Fibroblast of skin of scalp (primary cell): ENCODE data around the gene NECTIN4.

ENCODE experiments used
- DNase-seq: peaks from one replicate; pipeline ENCODE4 v3.0.0-alpha.2; 2013

The NECTIN4 gene

GRCh38 chr1:161111527-161111926 lies 22.2 kb upstream of the NECTIN4 start:
- DNase-seq, result no peak

GRCh38 chr1:161111117-161111516 lies 21.8 kb upstream of the NECTIN4 start:
- DNase-seq, result no peak

- DNase-seq, result no peak
Observed at GRCh38 chr1:161106431-161106830, 17.1 kb upstream of the NECTIN4 start.

GRCh38 chr1:161100556-161100955 lies 11.2 kb upstream of the NECTIN4 start:
- no peak for DNase-seq

GRCh38 chr1:161099090-161099802 lies 9.9 kb upstream of the NECTIN4 start:
- no peak for DNase-seq

- peak; percentile 46 for DNase-seq
Observed at GRCh38 chr1:161098210-161099068, 9.1 kb upstream of the NECTIN4 start, which contains the start of gene KLHDC9. TSS of gene KLHDC9 (plus strand) at chr1:161098361. CDS start at chr1:161098536, 175 bp downstream.

- no peak for DNase-seq
Observed at GRCh38 chr1:161096530-161096929, 7.2 kb upstream of the NECTIN4 start.

- DNase-seq, result no peak
Observed at GRCh38 chr1:161096015-161096414, 6.7 kb upstream of the NECTIN4 start.

GRCh38 chr1:161095230-161095629 lies 5.9 kb upstream of the NECTIN4 start:
- DNase-seq, result no peak

- no peak for DNase-seq
Observed at GRCh38 chr1:161094481-161094880, 5.1 kb upstream of the NECTIN4 start.

GRCh38 chr1:161092621-161093028 lies 3.3 kb upstream of the NECTIN4 start:
- DNase-seq, result no peak

GRCh38 chr1:161091796-161092507 lies 2.6 kb upstream of the NECTIN4 start:
- peak; percentile 31 for DNase-seq

GRCh38 chr1:161091093-161091492 lies 1.7 kb upstream of the NECTIN4 start:
- DNase-seq, result no peak

- DNase-seq, result no peak
Observed at GRCh38 chr1:161090617-161091016, 1.3 kb upstream of the NECTIN4 start.

- no peak for DNase-seq
Observed at GRCh38 chr1:161089938-161090337, 580 bp upstream of the NECTIN4 start.

- DNase-seq, result no peak
Observed at GRCh38 chr1:161088587-161089110, 709 bp downstream of the NECTIN4 start.

GRCh38 chr1:161086457-161086856 lies 2.9 kb downstream of the NECTIN4 start:
- DNase-seq, result no peak

- DNase-seq, result peak; percentile 56
Observed at GRCh38 chr1:161085165-161085564, 4.2 kb downstream of the NECTIN4 start.

GRCh38 chr1:161084597-161084988 lies 4.8 kb downstream of the NECTIN4 start:
- DNase-seq, result no peak

GRCh38 chr1:161083748-161084596 lies 5.4 kb downstream of the NECTIN4 start:
- DNase-seq, result peak; percentile 42

GRCh38 chr1:161082996-161083747 lies 6.2 kb downstream of the NECTIN4 start:
- DNase-seq, result peak; percentile 87
